ENCODE data around the gene TRIM46.
"Not testable (repeated sequence)": the region's sequence is repeated elsewhere in the genome, so short reads cannot be mapped to it uniquely, and the experiment has no call there.

The TRIM46 gene

GRCh38 chr1:155209312-155209721 lies 35.7 kb downstream of the TRIM46 start:
- no peak for TF ChIP-seq ZNF274 (IDR thresholded peaks at IDR 0.05; ENCODE audit: low read depth, low read length)
- H3K4me3 ChIP-seq (ENCODE audit: low read length): peak overlapping the region; percentile 79

- no peak for TF ChIP-seq ZNF274 (IDR thresholded peaks at IDR 0.05; ENCODE audit: low read depth, low read length)
- H3K4me3 ChIP-seq (ENCODE audit: low read length): no peak overlapping the region
These were observed 36.9 kb downstream of the TRIM46 start for GRCh38 chr1:155210314-155211104.

- not testable (repeated sequence) for H3K4me3 ChIP-seq (ENCODE audit: low read length)
These were observed 37.9 kb downstream of the TRIM46 start for GRCh38 chr1:155211381-155212050.

GRCh38 chr1:155212051-155212440 lies 38.4 kb downstream of the TRIM46 start:
- H3K4me3 ChIP-seq (ENCODE audit: low read length): not testable (repeated sequence)

GRCh38 chr1:155214702-155215101 lies 41.1 kb downstream of the TRIM46 start:
- not testable (repeated sequence) for H3K4me3 ChIP-seq (ENCODE audit: low read length)

GRCh38 chr1:155218854-155219591 lies 45.4 kb downstream of the TRIM46 start:
- H3K4me3 ChIP-seq (ENCODE audit: low read length): no peak overlapping the region
- TF ChIP-seq ZNF274 (IDR thresholded peaks at IDR 0.05; ENCODE audit: low read depth, low read length): no peak

GRCh38 chr1:155219592-155220031 lies 46.0 kb downstream of the TRIM46 start:
- TF ChIP-seq ZNF274 (IDR thresholded peaks at IDR 0.05; ENCODE audit: low read depth, low read length): no peak
- H3K4me3 ChIP-seq (ENCODE audit: low read length): no peak overlapping the region

GRCh38 chr1:155220211-155220965 lies 46.7 kb downstream of the TRIM46 start:
- not testable (repeated sequence) for H3K4me3 ChIP-seq (ENCODE audit: low read length)

GRCh38 chr1:155223047-155223446 lies 49.4 kb downstream of the TRIM46 start:
- TF ChIP-seq ZNF274 (IDR thresholded peaks at IDR 0.05; ENCODE audit: low read depth, low read length): no peak
- H3K4me3 ChIP-seq (ENCODE audit: low read length): no peak overlapping the region

GRCh38 chr1:155225404-155225759 lies 51.7 kb downstream of the TRIM46 start:
- not testable (repeated sequence) for H3K4me3 ChIP-seq (ENCODE audit: low read length)

GRCh38 chr1:155226188-155226909 lies 52.7 kb downstream of the TRIM46 start:
- TF ChIP-seq ZNF274 (IDR thresholded peaks at IDR 0.05; ENCODE audit: low read depth, low read length): no peak

GRCh38 chr1:155226910-155227260 lies 53.2 kb downstream of the TRIM46 start:
- TF ChIP-seq ZNF274 (IDR thresholded peaks at IDR 0.05; ENCODE audit: low read depth, low read length): no peak
- H3K4me3 ChIP-seq (ENCODE audit: low read length): peak overlapping the region; percentile 79

More at GRCh38 chr1:155226188-155226909, 52.7 kb downstream of the TRIM46 start:
- H3K4me3 ChIP-seq (ENCODE audit: low read length): peak overlapping the region; percentile 79

- TF ChIP-seq ZNF274 (IDR thresholded peaks at IDR 0.05; ENCODE audit: low read depth, low read length): no peak
- H3K4me3 ChIP-seq (ENCODE audit: low read length): peak overlapping the region; percentile 79
These were observed 53.8 kb downstream of the TRIM46 start for GRCh38 chr1:155227261-155228095.

Measured in GM08714 (cell line).